Measurements from ENCODE around the gene PDE1C.

DNA sequence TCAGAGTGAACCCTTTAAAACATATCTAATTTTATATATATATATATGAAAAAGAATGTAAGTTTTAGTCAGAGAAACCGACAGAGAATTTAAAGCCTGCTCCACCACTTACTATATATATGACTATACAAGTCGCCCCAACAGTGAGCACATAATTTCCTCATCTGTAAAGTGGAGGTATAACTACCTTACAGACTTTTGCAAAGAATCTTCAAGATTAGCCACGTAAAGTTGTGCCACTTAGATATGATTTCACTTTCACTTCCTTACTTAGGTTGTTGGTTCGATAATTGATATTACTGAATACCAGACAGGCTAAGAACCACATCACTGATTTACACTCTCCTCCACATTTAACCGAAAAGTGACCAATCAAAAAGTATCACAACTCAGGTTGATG, 94.7 kb downstream of the PDE1C start:
- TF ChIP-seq CTCF (conservative IDR thresholded peaks at IDR 0.05; ENCODE audit: low read depth, low read length) (no peak), POLR2A (IDR thresholded peaks at IDR 0.05; ENCODE audit: low read depth, low read length) (no peak), MAZ (IDR thresholded peaks at IDR 0.05; ENCODE audit: borderline replicate concordance, low read depth, low read length) (no peak), SMC3 (IDR thresholded peaks at IDR 0.05; ENCODE audit: low read depth, low read length) (no peak), FOS (IDR thresholded peaks at IDR 0.05; ENCODE audit: low read depth, low read length) (no peak), USF2 (IDR thresholded peaks at IDR 0.05; ENCODE audit: low read depth, low read length) (no peak), RAD21 (IDR thresholded peaks at IDR 0.05; ENCODE audit: low read length) (no peak), CHD1 (IDR thresholded peaks at IDR 0.05; ENCODE audit: low read depth, low read length) (no peak), RFX5 (IDR thresholded peaks at IDR 0.05; ENCODE audit: low read depth, low read length) (no peak), RCOR1 (IDR thresholded peaks at IDR 0.05; ENCODE audit: insufficient replicate concordance, low read length) (no peak)

All from IMR-90 (cell line).